Vagina (tissue), 2 donors: ENCODE results near the gene TBL1X. TPM values are rescaled to one million over a fixed set of nuclear protein-coding genes. Genes with fewer than 3 reads are reported as not detected.

ENCODE experiments used
- DNase-seq, 2 donors: peaks; one replicate each; pipeline ENCODE4 v3.0.0-alpha.2; 2017; ENCODE audit errors: extremely low spot score in 2 of 2
- H3K27ac ChIP-seq: fragments of 200-600 bp; sonication (generic); one replicate; pipeline ENCODE4 v1.5.1; 2019
- H3K27me3 ChIP-seq: fragments of 200-600 bp; sonication (generic); one replicate; pipeline ENCODE4 v1.5.1; 2019
- H3K36me3 ChIP-seq, 2 donors: fragments of 200-600 bp; sonication (generic); one replicate each; pipeline ENCODE4 v1.5.1; 2017 to 2019
- H3K4me1 ChIP-seq: fragments of 200-600 bp; sonication (generic); one replicate; pipeline ENCODE4 v1.5.1; 2019
- H3K4me3 ChIP-seq, 2 donors: fragments of 200-600 bp; sonication (generic); 1 replicate in 1 of 2; 2 replicates in 1 of 2; pipeline ENCODE4 v1.5.1; 2016 to 2019
- H3K9me3 ChIP-seq: fragments of 200-600 bp; sonication (generic); one replicate; pipeline ENCODE4 v1.5.1; 2019
- CTCF ChIP-seq, 3 experiments: fragments of 450-650 bp in 2 of 3; fragments of 200-600 bp in 1 of 3; sonication (generic) in 1 of 3; IDR thresholded peaks; one replicate each; pipeline ENCODE4 v1.5.1; 2017 to 2019; ENCODE audit warnings: antibody characterized with exemption in 3 of 3, mild to moderate bottlenecking in 2 of 3, moderate library complexity in 2 of 3
- POLR2A ChIP-seq, 2 donors: fragments of 450-650 bp; IDR thresholded peaks; one replicate each; pipeline ENCODE4 v1.6.1; 2017; ENCODE audit warnings: antibody characterized with exemption in 2 of 2, mild to moderate bottlenecking in 2 of 2, moderate library complexity in 2 of 2
- POLR2AphosphoS5 ChIP-seq, 2 donors: sonication (generic); formaldehyde crosslinking; IDR thresholded peaks; one replicate each; pipeline ENCODE4 v1.9.0; 2017; ENCODE audit warnings: antibody characterized with exemption in 2 of 2, mild to moderate bottlenecking in 2 of 2, low read depth in 1 of 2; ENCODE audit not compliant: insufficient read depth in 1 of 2
- intact Hi-C: fragments of 100-400 bp; cut with DNase I; formaldehyde crosslinking; loops from one replicate; pipeline ENCODE4 v1.15.1; 2023
- total RNA-seq: library from RNA; depleted of rRNA; stranded (reverse); fragments of >200 nt; gene quantifications from one replicate; pipeline ENCODE4 v1.2.3, GENCODE V29; 2016

The TBL1X gene
- total RNA-seq, 1 donor from 2014 or later = 41.3 TPM

- Histone ChIP-seq H3K9me3 (no peaks in the 10 kb centered on the region), H3K36me3 (no peaks in the 10 kb centered on the region), H3K4me1 (no peaks in the 10 kb centered on the region), H3K4me3 (no peak overlapping the region), H3K27me3 (no peaks in the 10 kb centered on the region), H3K27ac (no peak overlapping the region)
- TF ChIP-seq POLR2A (IDR thresholded peaks at IDR 0.05) (no peak), CTCF (IDR thresholded peaks at IDR 0.05) (no peak), POLR2AphosphoS5 (IDR thresholded peaks at IDR 0.05; ENCODE audit: insufficient read depth in 1 of 2, low read depth in 1 of 2) (no peak)
- no peak for DNase-seq
- intact Hi-C loops = no loop called here
Measured at GRCh38 chrX:9757366-9757765, 292.5 kb downstream of the TBL1X start.

- H3K9me3 ChIP-seq = no peaks in the 10 kb centered on the region
- intact Hi-C loops = no loop called here
- H3K27ac ChIP-seq = no peak overlapping the region
- no peaks in the 10 kb centered on the region for H3K27me3 ChIP-seq
- H3K36me3 ChIP-seq = no peaks in the 10 kb centered on the region
- no peak overlapping the region for H3K4me3 ChIP-seq
- no peak for DNase-seq
- TF ChIP-seq POLR2AphosphoS5 (IDR thresholded peaks at IDR 0.05; ENCODE audit: insufficient read depth in 1 of 2, low read depth in 1 of 2) = no peak
- TF ChIP-seq CTCF (IDR thresholded peaks at IDR 0.05) = no peak
- TF ChIP-seq POLR2A (IDR thresholded peaks at IDR 0.05) = no peak
- no peaks in the 10 kb centered on the region for H3K4me1 ChIP-seq
Measured at GRCh38 chrX:9758021-9758638, 293.3 kb downstream of the TBL1X start.

GRCh38 chrX:9759337-9759736 lies 294.5 kb downstream of the TBL1X start:
- Histone ChIP-seq H3K36me3 (no peaks in the 10 kb centered on the region), H3K27ac (no peak overlapping the region), H3K27me3 (no peaks in the 10 kb centered on the region), H3K4me3 (no peak overlapping the region), H3K4me1 (no peaks in the 10 kb centered on the region), H3K9me3 (no peaks in the 10 kb centered on the region)
- TF ChIP-seq POLR2A (IDR thresholded peaks at IDR 0.05) = no peak
- TF ChIP-seq CTCF (IDR thresholded peaks at IDR 0.05) = no peak
- TF ChIP-seq POLR2AphosphoS5 (IDR thresholded peaks at IDR 0.05; ENCODE audit: insufficient read depth in 1 of 2, low read depth in 1 of 2) = no peak
- intact Hi-C loops = no loop called here
- DNase-seq = no peak

- Histone ChIP-seq H3K4me1 (no peaks in the 10 kb centered on the region), H3K4me3 (peak overlapping the region in 1 of 2 donors; percentile 5), H3K27me3 (no peaks in the 10 kb centered on the region), H3K36me3 (no peaks in the 10 kb centered on the region), H3K27ac (no peak overlapping the region), H3K9me3 (no peaks in the 10 kb centered on the region)
- DNase-seq = no peak
- TF ChIP-seq POLR2AphosphoS5 (IDR thresholded peaks at IDR 0.05; ENCODE audit: insufficient read depth in 1 of 2, low read depth in 1 of 2) = no peak
- intact Hi-C loops = no loop called here
Measured at GRCh38 chrX:9765072-9765736, 300.3 kb downstream of the TBL1X start.

GRCh38 chrX:9765737-9766097 lies 300.9 kb downstream of the TBL1X start, which contains the start of gene GPR143:
Gene GPR143 (minus strand): TSS chrX:9765847. CDS start chrX:9765817, 30 bp downstream.
- H3K27me3 ChIP-seq = no peaks in the 10 kb centered on the region
- H3K4me1 ChIP-seq = no peaks in the 10 kb centered on the region
- H3K4me3 ChIP-seq = peak within 1 kb of the TSS in 1 of 2 donors; percentile 5
- H3K36me3 ChIP-seq = no peaks in the 10 kb centered on the region
- TF ChIP-seq POLR2A (IDR thresholded peaks at IDR 0.05) = no peak
- TF ChIP-seq POLR2AphosphoS5 (IDR thresholded peaks at IDR 0.05; ENCODE audit: insufficient read depth in 1 of 2, low read depth in 1 of 2) = no peak
- TF ChIP-seq CTCF (IDR thresholded peaks at IDR 0.05) = no peak
- H3K9me3 ChIP-seq = no peaks in the 10 kb centered on the region
- no peak for DNase-seq
- no peak within 1 kb of the TSS for H3K27ac ChIP-seq
- intact Hi-C loops = no loop called here
